Measurements from ENCODE around the gene IRF9. TPM values are rescaled to one million over a fixed set of nuclear protein-coding genes. Genes with fewer than 3 reads are reported as not detected.

IRF9 gene
- total RNA-seq, 1 donor from 2014 or later, result 229 TPM

- intact Hi-C loops (cut with micrococcal nuclease), result no loop called here
- peak overlapping the region; percentile 52 for H3K4me3 Mint-ChIP-seq
- H3K27ac Mint-ChIP-seq, result no peak overlapping the region
- peaks cover 63% of the 10 kb centered on the region for H3K36me3 Mint-ChIP-seq (ENCODE audit: low read depth)
- ChIA-PET CTCF (interaction anchor here (3.1 kb wide), 1 partner anchor 31 kb away, joined by 13 read pairs; no protein-coding TSS in a partner anchor), POLR2A (interaction anchor here (0.9 to 9.4 kb wide), 4 partner anchors 8 to 49 kb away, joined by 3 to 239 read pairs (median 54); partner anchors contain the start of genes DCAF11, IPO4, NRL and PSME2)
- H3K27me3 Mint-ChIP-seq, result no peaks in the 10 kb centered on the region
- DNase-seq (no peak), ATAC-seq (ENCODE audit: low read depth) (no peak)
- H3K9me3 Mint-ChIP-seq, result no peaks in the 10 kb centered on the region
- TF ChIP-seq CTCF (IDR thresholded peaks at IDR 0.05), result no peak
- peaks cover 68% of the 10 kb centered on the region for H3K4me1 Mint-ChIP-seq
Measured at GRCh38 chr14:24139272-24139934, 21.7 kb upstream of the IRF9 start.

GRCh38 chr14:24141097-24141880, 19.8 kb upstream of the IRF9 start, which contains the start of gene EMC9:
Gene EMC9, minus strand, starts transcription at chr14:24141591. Its CDS starts 287 bp downstream, at chr14:24141304.
- H3K4me1 Mint-ChIP-seq, result peaks cover 78% of the 10 kb centered on the region
- H3K27ac Mint-ChIP-seq, result peak within 1 kb of the TSS; percentile 87
- POLR2A ChIA-PET, result interaction anchor here (0.7 to 9.4 kb wide), 24 partner anchors 9 to 149 kb away, joined by 3 to 239 read pairs (median 6); partner anchors contain the start of genes CHMP4A, DCAF11, IPO4 and IRF9
- H3K9me3 Mint-ChIP-seq, result no peaks in the 10 kb centered on the region
- intact Hi-C loops (cut with micrococcal nuclease), result loop anchor here (1.0 kb wide), 7 partner anchors 20 to 158 kb away; partner anchors contain the start of genes CHMP4A, DCAF11, DHRS1 and IPO4
- peak; percentile 92 for DNase-seq
- H3K36me3 Mint-ChIP-seq (ENCODE audit: low read depth), result peaks cover 74% of the 10 kb centered on the region
- TF ChIP-seq CTCF (IDR thresholded peaks at IDR 0.05), result no peak
- CTCF ChIA-PET, result interaction anchor here (1.0 to 3.1 kb wide), 3 partner anchors 19 to 32 kb away, joined by 10 to 13 read pairs (median 12); partner anchors contain the start of genes DCAF11, IRF9 and NRL
- peak; percentile 90 for ATAC-seq (ENCODE audit: low read depth)
- peak within 1 kb of the TSS; percentile 83 for H3K4me3 Mint-ChIP-seq
- no peaks in the 10 kb centered on the region for H3K27me3 Mint-ChIP-seq

GRCh38 chr14:24143511-24143910, 17.6 kb upstream of the IRF9 start:
- Mint-ChIP-seq H3K27me3 (no peaks in the 10 kb centered on the region), H3K4me1 (peaks cover 75% of the 10 kb centered on the region), H3K9me3 (no peaks in the 10 kb centered on the region), H3K4me3 (no peak overlapping the region), H3K27ac (no peak overlapping the region), H3K36me3 (ENCODE audit: low read depth) (peaks cover 62% of the 10 kb centered on the region)
- ATAC-seq (ENCODE audit: low read depth), result no peak
- CTCF ChIA-PET, result interaction anchor here (1.0 to 1.4 kb wide), 2 partner anchors 18 to 70 kb away, joined by 3 read pairs; partner anchors contain the start of genes CHMP4A and IRF9
- POLR2A ChIA-PET, result interaction anchor here (0.8 to 2.2 kb wide), 4 partner anchors 18 to 53 kb away, joined by 4 to 8 read pairs (median 4); partner anchors contain the start of genes DCAF11, IRF9 and NRL
- intact Hi-C loops (cut with micrococcal nuclease), result no loop called here
- TF ChIP-seq CTCF (IDR thresholded peaks at IDR 0.05), result no peak
- no peak for DNase-seq

- intact Hi-C loops (cut with micrococcal nuclease), result no loop called here
- ATAC-seq (ENCODE audit: low read depth) (no peak), DNase-seq (no peak)
- H3K36me3 Mint-ChIP-seq (ENCODE audit: low read depth), result peaks cover 62% of the 10 kb centered on the region
- H3K9me3 Mint-ChIP-seq, result no peaks in the 10 kb centered on the region
- ChIA-PET CTCF (interaction anchor here (1.4 kb wide), 1 partner anchor 69 kb away, joined by 3 read pairs; the partner anchor contains the start of gene CHMP4A), POLR2A (interaction anchor here (0.5 to 2.2 kb wide), 4 partner anchors 17 to 97 kb away, joined by 3 to 9 read pairs (median 6); partner anchors contain the start of gene IRF9)
- peaks cover 74% of the 10 kb centered on the region for H3K4me1 Mint-ChIP-seq
- no peak overlapping the region for H3K27ac Mint-ChIP-seq
- H3K27me3 Mint-ChIP-seq, result no peaks in the 10 kb centered on the region
- TF ChIP-seq CTCF (IDR thresholded peaks at IDR 0.05), result no peak
- no peak overlapping the region for H3K4me3 Mint-ChIP-seq
Measured at GRCh38 chr14:24144451-24144850, 16.6 kb upstream of the IRF9 start.
